Activated effector memory CD4-positive, alpha-beta T cell treated with Interleukin-2 at 50 U/mL for 16 hours (primary cell): ENCODE results near the gene TMPRSS13.

Experiments used
- DNase-seq: peaks from one replicate; pipeline ENCODE4 v3.0.0-alpha.2; 2020

The TMPRSS13 gene

DNA sequence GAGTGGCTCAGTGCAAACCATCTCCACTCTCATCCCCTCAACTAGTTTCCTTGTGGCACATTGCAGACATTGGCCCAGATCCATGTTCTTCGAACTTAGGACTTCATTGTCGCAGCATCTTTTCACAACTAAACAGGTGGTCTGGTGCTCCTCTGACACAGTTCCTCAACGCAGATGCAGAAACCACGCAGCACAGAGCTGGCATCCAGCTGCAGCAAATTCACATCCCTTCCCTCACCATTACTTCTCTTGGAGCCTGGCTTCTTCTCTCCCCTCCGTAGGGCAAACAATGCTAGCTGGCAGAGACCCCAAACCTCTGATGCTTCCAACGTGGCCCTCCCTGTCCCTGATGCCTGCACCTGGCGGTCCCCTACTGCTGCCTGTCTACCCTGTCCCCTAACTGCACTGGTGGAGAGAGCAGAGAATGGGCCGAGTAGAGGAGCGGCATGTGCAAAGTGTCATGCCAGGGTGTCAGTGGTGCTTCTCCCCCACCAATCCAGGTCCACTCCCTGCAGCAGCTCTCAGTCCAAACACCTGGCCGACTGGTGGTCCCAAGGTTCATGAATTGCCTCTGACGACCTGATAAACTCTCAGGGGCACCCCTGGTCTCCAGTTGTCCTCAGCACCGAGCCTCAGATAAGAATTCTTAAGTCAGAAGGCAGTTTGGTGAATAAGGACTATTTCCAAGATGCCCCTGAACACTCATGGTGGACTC lies 18.1 kb downstream of the TMPRSS13 start:
- no peak for DNase-seq

GRCh38 chr11:117910525-117910924 lies 18.7 kb downstream of the TMPRSS13 start:
- no peak for DNase-seq

DNA sequence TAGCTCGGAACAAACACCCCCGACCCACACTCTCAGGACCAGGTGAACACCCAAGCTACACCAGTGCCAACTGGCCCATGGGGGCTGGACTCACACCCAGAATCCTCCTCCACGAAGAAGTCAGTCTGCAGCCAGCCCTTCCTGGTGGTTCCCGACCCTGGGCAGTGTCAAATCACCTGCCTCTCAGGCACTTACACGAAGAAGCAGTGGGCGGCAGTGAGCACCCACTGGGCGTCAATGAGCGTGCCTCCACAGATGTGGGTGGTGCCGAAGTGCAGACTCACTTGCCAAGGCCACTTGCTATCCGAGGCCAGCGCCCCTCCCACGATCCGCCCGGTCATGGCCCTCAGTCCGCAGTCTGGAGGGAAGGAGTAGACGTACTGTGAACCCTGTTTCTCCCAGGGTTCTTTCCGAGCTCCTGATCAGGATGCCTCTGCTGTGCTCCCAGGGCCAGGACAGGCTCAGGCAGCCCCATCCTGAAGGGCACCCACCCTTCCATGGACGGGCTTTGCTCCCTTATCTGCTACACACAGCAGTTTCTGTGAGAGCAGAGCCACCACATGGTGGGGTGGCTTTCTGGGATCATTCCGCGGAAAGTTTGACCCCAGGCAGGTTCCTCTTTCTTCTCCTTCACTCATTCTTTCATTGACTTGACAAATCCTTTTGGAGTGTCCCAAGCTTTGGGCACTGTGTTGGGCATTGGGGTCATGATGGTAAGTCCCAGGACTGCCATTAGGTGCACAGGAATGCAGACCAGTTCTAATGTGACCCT lies 19.4 kb downstream of the TMPRSS13 start:
- DNase-seq, result no peak

DNA sequence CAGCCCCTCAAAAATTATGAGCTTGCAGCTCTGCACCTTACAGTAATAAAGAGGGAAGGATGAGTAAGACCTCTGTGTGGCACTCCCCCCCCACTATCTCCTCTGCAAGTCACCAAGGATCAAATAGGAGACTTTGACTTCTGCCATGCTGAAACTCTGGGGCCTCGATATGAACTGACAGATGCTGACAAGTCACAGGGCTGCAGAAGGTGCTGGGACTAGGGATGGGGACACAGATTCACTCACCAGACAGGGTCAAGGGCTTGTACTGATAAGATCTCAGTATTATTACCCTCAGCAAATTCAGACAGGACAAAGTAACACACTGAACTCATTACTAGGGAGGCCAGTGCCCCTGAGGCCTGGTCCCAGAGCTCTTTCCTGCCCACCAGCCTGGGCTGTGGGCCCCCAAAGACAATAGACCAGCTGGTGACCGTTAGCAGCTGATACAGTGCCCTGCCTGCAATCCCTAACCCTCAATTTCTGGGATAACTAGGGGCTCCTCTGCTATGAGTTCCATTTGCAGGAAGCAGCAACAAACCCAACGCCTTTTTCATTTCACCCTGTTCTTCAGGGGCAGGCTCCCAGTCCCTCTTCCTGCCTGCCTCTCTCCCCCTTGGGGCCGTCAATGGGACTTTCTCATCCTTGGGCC lies 20.1 kb downstream of the TMPRSS13 start:
- DNase-seq, result no peak

- no peak for DNase-seq
These were observed 20.9 kb downstream of the TMPRSS13 start for GRCh38 chr11:117908109-117908895.

DNA sequence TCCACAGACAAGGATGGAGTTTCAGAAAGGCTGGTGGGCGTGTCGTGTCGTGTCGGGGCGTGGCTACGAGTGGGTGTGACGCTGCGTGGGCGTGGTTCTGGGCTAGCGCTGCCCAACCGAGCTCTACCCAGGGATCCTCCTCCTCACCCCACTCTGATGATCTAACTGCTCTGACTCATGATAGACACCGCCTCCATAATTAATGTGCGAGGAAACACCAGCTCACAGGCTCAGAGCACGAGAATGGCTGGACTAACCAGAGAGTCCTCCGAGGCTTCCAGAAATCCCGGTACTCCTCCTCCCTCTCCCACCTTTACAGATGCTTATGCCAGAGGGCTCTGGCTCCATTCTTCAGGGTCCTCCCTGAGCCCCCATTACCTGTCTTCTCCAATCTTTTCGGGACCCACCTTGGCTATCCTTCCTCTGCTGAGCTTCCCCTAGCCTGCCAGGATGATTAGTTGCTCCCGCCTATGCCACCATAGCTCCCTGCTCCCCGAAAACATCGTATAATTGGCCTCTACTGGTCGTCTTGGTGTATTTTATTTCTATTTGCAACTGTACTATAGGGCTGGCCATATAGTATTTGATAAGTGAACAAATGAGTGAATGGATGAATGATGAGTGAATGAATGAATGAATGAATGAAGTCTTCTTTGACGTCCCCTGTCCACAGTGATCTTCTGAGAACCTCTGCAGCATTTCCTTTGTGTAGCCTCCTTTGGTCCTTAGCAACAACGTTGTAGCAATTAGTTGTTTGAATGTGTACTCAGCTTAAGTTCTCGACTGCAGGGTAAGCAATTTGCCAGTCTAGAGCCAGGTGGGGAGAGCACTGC lies 21.7 kb downstream of the TMPRSS13 start:
- DNase-seq, result peak; percentile 24

DNA sequence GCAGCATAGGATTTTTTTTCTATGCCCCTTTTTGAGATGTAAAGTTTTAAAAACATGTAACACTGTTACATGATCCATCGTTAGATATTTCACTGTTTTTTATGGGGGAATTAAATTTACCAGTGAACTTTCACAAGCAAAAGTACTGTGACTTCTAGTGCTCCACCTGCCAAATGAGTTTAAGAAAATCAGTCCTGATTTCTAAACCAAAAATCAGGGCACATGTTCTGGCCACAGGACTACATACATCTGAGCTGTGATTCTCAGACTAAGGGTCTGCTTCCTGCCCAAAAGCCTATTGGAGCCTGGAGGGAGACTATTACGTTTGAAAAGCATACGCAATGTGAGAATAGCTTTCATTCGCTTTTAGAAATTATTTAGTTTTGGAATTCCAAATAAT lies 22.5 kb downstream of the TMPRSS13 start:
- no peak for DNase-seq

GRCh38 chr11:117906126-117906525 lies 23.1 kb downstream of the TMPRSS13 start:
- no peak for DNase-seq

- no peak for DNase-seq
These were observed 23.7 kb downstream of the TMPRSS13 start for GRCh38 chr11:117905524-117905923.

GRCh38 chr11:117903505-117904382 lies 25.5 kb downstream of the TMPRSS13 start:
- no peak for DNase-seq

GRCh38 chr11:117902001-117902845 lies 27.0 kb downstream of the TMPRSS13 start:
- DNase-seq, result no peak

- no peak for DNase-seq
These were observed 27.6 kb downstream of the TMPRSS13 start for GRCh38 chr11:117901601-117902000.

DNA sequence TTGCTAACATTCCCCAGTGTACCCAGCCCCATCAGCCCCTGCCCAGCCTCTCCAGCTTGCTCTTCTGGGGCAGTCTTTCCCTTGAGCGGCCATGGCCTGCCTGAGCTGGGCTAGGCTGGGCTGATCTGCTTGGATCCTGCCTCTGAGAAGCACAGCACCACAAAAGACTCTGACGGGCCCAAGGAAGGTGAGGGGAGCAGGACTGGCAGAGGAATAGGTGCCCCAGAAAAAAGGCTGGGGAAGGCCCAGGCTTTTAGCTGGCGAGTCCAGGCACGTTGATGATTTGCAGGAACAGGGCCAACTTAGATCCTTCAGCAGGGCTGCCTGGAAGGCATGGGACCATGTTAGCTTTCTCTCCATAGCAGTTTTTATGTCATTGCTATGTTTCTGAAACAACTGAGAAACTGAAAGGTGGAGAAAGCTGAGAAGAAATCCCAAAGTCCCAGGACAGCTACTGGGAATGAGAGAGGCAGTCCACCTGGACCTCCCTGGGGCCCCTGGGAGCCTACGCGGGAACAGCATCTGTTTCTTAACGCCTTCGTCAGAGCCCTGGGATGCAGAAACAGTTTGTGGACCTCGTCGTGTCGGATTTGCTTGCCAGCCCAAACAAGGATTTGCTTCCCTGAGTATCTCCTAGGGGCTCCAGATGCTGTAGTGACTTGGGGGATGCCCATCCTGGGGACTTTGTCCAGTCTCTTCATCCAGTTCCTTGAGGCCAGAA lies 28.3 kb downstream of the TMPRSS13 start:
- no peak for DNase-seq

DNA sequence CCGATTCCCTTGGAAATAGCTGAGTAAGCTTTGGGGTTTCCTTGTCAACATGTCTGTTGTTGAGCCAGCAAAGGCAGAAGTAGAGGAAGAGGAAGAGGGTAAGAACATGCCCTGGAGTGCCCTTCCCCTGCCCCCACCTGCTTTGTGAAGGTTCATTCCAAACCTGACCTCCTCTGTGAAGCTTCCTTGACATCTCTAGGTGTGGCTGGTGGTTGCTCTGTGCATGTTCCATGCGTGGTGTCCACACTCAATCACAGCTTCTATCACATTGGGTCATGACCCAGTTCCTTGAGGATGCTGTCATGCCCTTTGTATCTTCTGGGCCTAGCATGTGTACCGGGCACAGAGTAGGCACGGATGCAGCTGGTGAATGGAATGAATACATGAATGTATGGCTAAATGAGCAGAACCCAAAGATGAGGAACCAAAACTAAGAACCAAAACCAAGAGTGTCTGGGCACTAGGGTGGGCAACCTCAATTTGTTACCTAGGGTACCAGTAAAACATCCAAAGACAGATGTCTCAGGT lies 29.0 kb downstream of the TMPRSS13 start:
- DNase-seq, result no peak

DNA sequence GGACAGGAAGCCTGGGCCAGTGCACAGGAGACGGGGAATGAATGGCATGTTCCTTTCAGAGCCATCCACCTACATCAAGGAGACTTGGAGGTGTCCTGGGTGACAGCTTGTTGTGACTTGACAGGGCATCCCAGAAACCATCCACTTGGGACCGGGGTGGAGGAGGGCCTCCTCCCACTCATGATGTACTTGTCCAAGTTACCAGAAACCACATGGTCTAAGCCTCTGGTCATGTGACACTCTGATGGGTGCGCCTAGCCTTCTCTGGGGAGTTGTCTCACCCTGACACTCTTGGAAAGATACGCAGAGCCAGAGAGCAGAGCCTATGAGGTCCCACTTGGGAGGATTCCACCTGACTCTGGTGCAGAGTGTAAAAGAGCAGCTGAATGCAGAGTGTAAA lies 31.1 kb downstream of the TMPRSS13 start:
- no peak for DNase-seq

GRCh38 chr11:117892651-117893050 lies 36.6 kb downstream of the TMPRSS13 start:
- DNase-seq, result no peak

DNA sequence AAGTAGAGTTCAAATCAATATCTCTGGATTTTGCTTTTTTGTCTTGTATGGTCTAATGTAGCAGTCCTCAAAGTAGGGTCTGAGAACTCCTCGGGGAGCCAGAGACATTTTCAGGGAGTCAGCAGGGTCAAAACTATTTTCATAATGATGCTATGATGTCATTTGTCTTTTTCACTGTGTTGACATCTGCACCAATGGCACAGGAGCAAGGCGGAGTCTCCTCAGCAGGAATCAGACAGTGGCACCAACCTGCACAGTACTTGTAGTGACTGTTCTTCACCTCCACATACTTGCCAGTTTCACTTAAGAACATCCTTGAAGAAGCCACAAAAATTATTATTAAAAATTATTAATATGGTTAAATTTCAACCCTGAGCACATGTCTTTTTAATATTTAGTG lies 37.8 kb downstream of the TMPRSS13 start:
- DNase-seq, result no peak

GRCh38 chr11:117888139-117888566 lies 41.0 kb downstream of the TMPRSS13 start:
- DNase-seq, result no peak
